Measurements from ENCODE around the gene EFHD1. TPM values are rescaled to one million over a fixed set of nuclear protein-coding genes. Genes with fewer than 3 reads are reported as not detected.

The EFHD1 gene
- total RNA-seq, 4 donors from 2014 or later: 9.6 to 44.1 (median 18.1) TPM

DNA sequence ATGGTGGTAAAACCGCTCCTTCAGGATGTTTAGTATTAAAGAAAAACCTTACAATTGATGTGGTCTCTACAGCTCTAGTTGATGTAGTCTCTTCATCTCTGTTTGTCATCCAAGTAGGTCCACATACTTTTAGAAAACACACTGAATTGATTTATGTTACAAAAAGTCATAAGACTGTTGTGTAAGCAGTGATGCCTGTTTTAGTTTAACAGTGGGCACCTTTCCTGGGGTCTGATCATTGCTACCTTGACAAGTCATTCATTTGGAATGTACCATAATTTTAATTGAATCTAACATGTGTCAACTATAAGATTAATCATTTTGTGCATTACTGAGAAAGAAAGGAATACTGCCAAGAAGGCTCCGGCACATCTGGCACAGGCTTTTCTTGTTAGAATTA is 98.1 kb downstream of the EFHD1 start:
- DNase-seq (ENCODE audit: low spot score) (no peak), ATAC-seq (ENCODE audit: low FRiP score) (peak; percentile 61)
- TF ChIP-seq, protein P1, sequence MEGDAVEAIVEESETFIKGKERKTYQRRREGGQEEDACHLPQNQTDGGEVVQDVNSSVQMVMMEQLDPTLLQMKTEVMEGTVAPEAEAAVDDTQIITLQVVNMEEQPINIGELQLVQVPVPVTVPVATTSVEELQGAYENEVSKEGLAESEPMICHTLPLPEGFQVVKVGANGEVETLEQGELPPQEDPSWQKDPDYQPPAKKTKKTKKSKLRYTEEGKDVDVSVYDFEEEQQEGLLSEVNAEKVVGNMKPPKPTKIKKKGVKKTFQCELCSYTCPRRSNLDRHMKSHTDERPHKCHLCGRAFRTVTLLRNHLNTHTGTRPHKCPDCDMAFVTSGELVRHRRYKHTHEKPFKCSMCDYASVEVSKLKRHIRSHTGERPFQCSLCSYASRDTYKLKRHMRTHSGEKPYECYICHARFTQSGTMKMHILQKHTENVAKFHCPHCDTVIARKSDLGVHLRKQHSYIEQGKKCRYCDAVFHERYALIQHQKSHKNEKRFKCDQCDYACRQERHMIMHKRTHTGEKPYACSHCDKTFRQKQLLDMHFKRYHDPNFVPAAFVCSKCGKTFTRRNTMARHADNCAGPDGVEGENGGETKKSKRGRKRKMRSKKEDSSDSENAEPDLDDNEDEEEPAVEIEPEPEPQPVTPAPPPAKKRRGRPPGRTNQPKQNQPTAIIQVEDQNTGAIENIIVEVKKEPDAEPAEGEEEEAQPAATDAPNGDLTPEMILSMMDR (IDR thresholded peaks at IDR 0.05): no peak

Small RNA genes within 50 kb of the gene (small RNA-seq; reads per million reads assigned to genes)
- gene RN7SL359P: not detected

Other genes starting within 250 kb of the EFHD1 start
- gene ALPG, start 226.8 kb upstream of the EFHD1 start, total RNA-seq: not detected
- not detected for gene ALPI, start 177.5 kb upstream of the EFHD1 start, total RNA-seq
- gene ECEL1, start 145.8 kb upstream of the EFHD1 start, total RNA-seq: 1 to 10 TPM in 2 of 4 donors, under 1 TPM in 1, not detected in 1; 0.19 to 1.1 (median 1.0) TPM
- not detected for gene PRSS56, start 113.2 kb upstream of the EFHD1 start, total RNA-seq
- gene CHRND, start 107.4 kb upstream of the EFHD1 start, total RNA-seq: not detected
- gene CHRNG, start 93.9 kb upstream of the EFHD1 start, total RNA-seq: not detected
- gene TIGD1, start 83.0 kb upstream of the EFHD1 start, total RNA-seq: 1 to 10 TPM; 1.5 to 3.8 (median 2.4) TPM
- gene EIF4E2, start 82.9 kb upstream of the EFHD1 start, total RNA-seq: 10 to 100 TPM; 32.2 to 45.4 (median 37.8) TPM
- gene GIGYF2, start 63.7 kb downstream of the EFHD1 start, total RNA-seq: 10 to 100 TPM; 63.9 to 80.2 (median 72.2) TPM
- gene KCNJ13, start 143.0 kb downstream of the EFHD1 start, total RNA-seq: not detected
- under 1 TPM; 0.24 to 0.79 (median 0.40) TPM for gene SNORC, start 236.7 kb downstream of the EFHD1 start, total RNA-seq

Data from omental fat pad (tissue), 4 donors.